Right ventricle myocardium superior (tissue), 1 donor: ENCODE results near the gene HHAT. TPM values are rescaled to one million over a fixed set of nuclear protein-coding genes. Genes with fewer than 3 reads are reported as not detected.
"Not testable (repeated sequence)": the region's sequence is repeated elsewhere in the genome, so short reads cannot be mapped to it uniquely, and the experiment has no call there.

Experiments
- ATAC-seq: fragments of 200-7000 bp; cut with Tn5 transposase; one replicate; pipeline ENCODE4 v1.9.1; 2020; ENCODE audit warnings: mild to moderate bottlenecking; ENCODE audit not compliant: poor library complexity
- DNase-seq: peaks from one replicate; pipeline ENCODE4 v3.0.0-alpha.2; 2020
- intact Hi-C: fragments of 100-400 bp; cut with DNase I; formaldehyde crosslinking; loops from one replicate; pipeline ENCODE4 v1.11.2; 2022
- total RNA-seq: library from RNA; stranded (reverse); fragmentation: NEBNext Ultra II Directional; extraction: Animal tissue kit (Norgen Biotek cat#: 25700); gene quantifications from one replicate; pipeline ENCODE4 v1.2.1, GENCODE V29; 2021
- donor health status: DM: no; HTN: yes; CAD: no; lungs with severe emphysema.

The HHAT gene
- total RNA-seq, 1 donor from 2014 or later = 1.5 TPM

GRCh38 chr1:210374600-210374953 lies 45.9 kb downstream of the HHAT start:
- DNase-seq (no peak), ATAC-seq (no peak)
- intact Hi-C loops = no loop called here

- DNase-seq (no peak), ATAC-seq (no peak)
- intact Hi-C loops = no loop called here
These were observed 48.2 kb downstream of the HHAT start for GRCh38 chr1:210376836-210377372.

GRCh38 chr1:210377731-210378333 lies 49.1 kb downstream of the HHAT start:
- ATAC-seq = no peak
- no peak for DNase-seq
- intact Hi-C loops = no loop called here

- ATAC-seq (no peak), DNase-seq (no peak)
- intact Hi-C loops = no loop called here
These were observed 50.0 kb downstream of the HHAT start for GRCh38 chr1:210378736-210379135.

GRCh38 chr1:210381934-210382333 lies 53.2 kb downstream of the HHAT start:
- intact Hi-C loops = no loop called here
- ATAC-seq = peak; percentile 43
- no peak for DNase-seq

- intact Hi-C loops = no loop called here
- no peak for ATAC-seq
- DNase-seq = no peak
These were observed 55.9 kb downstream of the HHAT start for GRCh38 chr1:210384625-210385024.

- intact Hi-C loops = no loop called here
- no peak for ATAC-seq
- DNase-seq = no peak
These were observed 56.5 kb downstream of the HHAT start for GRCh38 chr1:210385228-210385627.

- intact Hi-C loops = no loop called here
- ATAC-seq = peak; percentile 83
These were observed 65.6 kb downstream of the HHAT start for GRCh38 chr1:210394281-210394821.

GRCh38 chr1:210396541-210396940 lies 67.8 kb downstream of the HHAT start:
- intact Hi-C loops = loop anchor here (5.0 kb wide), 1 partner anchor 34 kb away; no protein-coding TSS in a partner anchor
- DNase-seq (no peak), ATAC-seq (no peak)

More at GRCh38 chr1:210394281-210394821, 65.6 kb downstream of the HHAT start:
- peak; percentile 49 for DNase-seq

- no peak for ATAC-seq
- DNase-seq = no peak
- intact Hi-C loops = loop anchor here (5.0 kb wide), 1 partner anchor 35 kb away; no protein-coding TSS in a partner anchor
These were observed 68.5 kb downstream of the HHAT start for GRCh38 chr1:210397252-210397651.

- intact Hi-C loops = loop anchor here (5.0 kb wide), 1 partner anchor 35 kb away; no protein-coding TSS in a partner anchor
- no peak for ATAC-seq
- no peak for DNase-seq
These were observed 69.0 kb downstream of the HHAT start for GRCh38 chr1:210397681-210398080.

- ATAC-seq = no peak
- intact Hi-C loops = loop anchor here (5.0 kb wide), 1 partner anchor 36 kb away; no protein-coding TSS in a partner anchor
- no peak for DNase-seq
These were observed 69.8 kb downstream of the HHAT start for GRCh38 chr1:210398466-210398865.

- intact Hi-C loops = loop anchor here (5.0 kb wide), 1 partner anchor 258 kb away; no protein-coding TSS in a partner anchor
- peak; percentile 94 for ATAC-seq
- peak; percentile 61 for DNase-seq
These were observed 71.5 kb downstream of the HHAT start for GRCh38 chr1:210400043-210400840.

GRCh38 chr1:210402560-210402959 lies 73.9 kb downstream of the HHAT start:
- DNase-seq = no peak
- no peak for ATAC-seq

GRCh38 chr1:210405316-210405715 lies 76.6 kb downstream of the HHAT start:
- intact Hi-C loops = no loop called here
- ATAC-seq (no peak), DNase-seq (no peak)

More at GRCh38 chr1:210402560-210402959, 73.9 kb downstream of the HHAT start:
- intact Hi-C loops = loop anchor here (5.0 kb wide), 1 partner anchor 260 kb away; no protein-coding TSS in a partner anchor

GRCh38 chr1:210406341-210406740 lies 77.6 kb downstream of the HHAT start:
- intact Hi-C loops = loop anchor here (2.0 kb wide), 1 partner anchor 728 kb away; the partner anchor contains the start of gene KCNH1
- ATAC-seq, DNase-seq: not testable (repeated sequence)

GRCh38 chr1:210407207-210407886 lies 78.6 kb downstream of the HHAT start:
- intact Hi-C loops = loop anchor here (2.0 kb wide), 1 partner anchor 727 kb away; the partner anchor contains the start of gene KCNH1
- peak; percentile 80 for DNase-seq
- ATAC-seq = peak; percentile 70

GRCh38 chr1:210407887-210408252 lies 79.2 kb downstream of the HHAT start:
- DNase-seq (no peak), ATAC-seq (no peak)
- intact Hi-C loops = loop anchor here (2.0 kb wide), 1 partner anchor 727 kb away; the partner anchor contains the start of gene KCNH1

GRCh38 chr1:210412240-210412639 lies 83.5 kb downstream of the HHAT start:
- intact Hi-C loops = no loop called here
- DNase-seq (no peak), ATAC-seq (no peak)
